Urinary bladder (tissue), 4 donors: ENCODE data around the gene PAM. TPM values are rescaled to one million over a fixed set of nuclear protein-coding genes. Genes with fewer than 3 reads are reported as not detected.

Experiments used
- DNase-seq: peaks from one replicate; pipeline ENCODE4 v3.0.0-alpha.2; 2015; ENCODE audit errors: extremely low spot score
- H3K27ac ChIP-seq: one replicate; pipeline ENCODE4 v1.5.1; 2013; ENCODE audit warnings: low read depth, mild to moderate bottlenecking, moderate library complexity
- H3K36me3 ChIP-seq: one replicate; pipeline ENCODE4 v1.6.1; 2013; ENCODE audit warnings: mild to moderate bottlenecking, moderate library complexity; ENCODE audit not compliant: insufficient read depth
- H3K4me1 ChIP-seq: one replicate; pipeline ENCODE4 v1.6.1; 2013; ENCODE audit warnings: mild to moderate bottlenecking, moderate library complexity; ENCODE audit not compliant: insufficient read depth
- H3K4me3 ChIP-seq: one replicate; pipeline ENCODE4 v1.5.1; 2013; ENCODE audit warnings: low read depth, low read length
- WGBS: extraction: QIAGEN DNeasy Blood & Tissue Kit; methylation state at CpG from one replicate; pipeline ENCODE4 v1.1.7; 2013; 5-methylcytosine and 5-hydroxymethylcytosine counted together
- polyA plus RNA-seq: library from polyadenylated mRNA; stranded (reverse); fragments of 200-250 nt; gene quantifications from one replicate; pipeline ENCODE4 v1.2.3, GENCODE V29; 2013
- total RNA-seq: library from RNA; depleted of rRNA; stranded (reverse); fragments of >200 nt; gene quantifications from one replicate; pipeline ENCODE4 v1.2.3, GENCODE V29; 2014
- donor health status: healthy with polysubstance abuse.
- donor health status: healthy.

PAM gene
- total and polyA plus RNA-seq, 2 donors, result 144 to 185 TPM

DNA sequence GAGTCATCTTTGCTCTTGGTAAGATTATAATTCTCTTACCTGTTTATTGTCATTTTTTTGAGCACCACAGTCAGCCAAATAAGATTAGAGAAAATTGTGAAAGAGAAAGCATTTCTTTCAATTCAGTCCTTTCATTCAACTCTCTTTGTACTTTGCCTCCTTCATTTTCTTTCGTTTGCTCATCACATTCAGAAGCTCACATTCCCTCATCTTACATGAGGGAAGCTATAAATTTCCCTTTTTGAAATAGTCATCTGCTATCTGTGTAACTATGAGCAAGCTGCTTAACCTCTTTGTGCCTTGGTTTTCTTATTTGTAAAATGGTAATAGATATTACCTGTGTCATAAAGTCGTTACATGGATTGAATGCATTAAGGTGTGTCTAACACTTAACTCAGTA, 41.4 kb downstream of the PAM start:
- Histone ChIP-seq H3K36me3 (no peaks in the 10 kb centered on the region), H3K27ac (no peak overlapping the region), H3K4me1 (no peaks in the 10 kb centered on the region), H3K4me3 (no peak overlapping the region)
- no peak for DNase-seq
- WGBS, result 89% methylated on average over 2 of the region's 2 CpGs

GRCh38 chr5:102797322-102797884, 42.3 kb downstream of the PAM start:
- Histone ChIP-seq H3K4me3 (no peak overlapping the region), H3K27ac (no peak overlapping the region), H3K36me3 (no peaks in the 10 kb centered on the region), H3K4me1 (no peaks in the 10 kb centered on the region)
- DNase-seq, result no peak
- 94% methylated on average over 1 of the region's 1 CpG for WGBS

- Histone ChIP-seq H3K27ac (no peak overlapping the region), H3K36me3 (no peaks in the 10 kb centered on the region), H3K4me1 (no peaks in the 10 kb centered on the region), H3K4me3 (no peak overlapping the region)
- 90% methylated on average over 5 of the region's 5 CpGs for whole genome bisulfite sequencing
- DNase-seq, result no peak
These were observed 43.1 kb downstream of the PAM start for GRCh38 chr5:102798104-102798785.

GRCh38 chr5:102799017-102799416, 43.9 kb downstream of the PAM start:
- H3K36me3 ChIP-seq, result no peaks in the 10 kb centered on the region
- no peak for DNase-seq
- no peak overlapping the region for H3K4me3 ChIP-seq
- WGBS, result 44% methylated on average over 2 of the region's 2 CpGs
- H3K4me1 ChIP-seq, result no peaks in the 10 kb centered on the region
- H3K27ac ChIP-seq, result no peak overlapping the region

DNA sequence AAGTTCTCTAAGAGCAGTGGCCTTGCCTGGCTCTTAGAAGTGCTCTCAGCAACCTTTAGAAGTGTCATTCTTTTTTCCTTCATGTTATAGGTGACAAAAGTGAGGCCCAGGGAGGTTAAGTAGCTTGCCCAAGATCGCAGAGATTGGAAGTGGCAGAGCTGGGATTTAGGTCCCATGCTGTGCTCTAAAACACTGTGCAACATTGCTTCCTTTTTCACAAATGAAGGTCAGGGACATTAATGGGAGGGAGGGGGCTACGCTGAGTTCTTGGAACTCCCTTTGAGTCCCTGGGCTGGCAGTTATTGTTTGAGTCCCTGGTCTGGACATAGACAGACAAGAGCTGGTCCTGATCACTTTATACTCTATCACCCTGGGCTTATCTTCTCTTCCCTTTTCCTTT, 45.3 kb downstream of the PAM start:
- no peak for DNase-seq
- H3K4me1 ChIP-seq, result no peaks in the 10 kb centered on the region
- no peak overlapping the region for H3K4me3 ChIP-seq
- H3K36me3 ChIP-seq, result no peaks in the 10 kb centered on the region
- no peak overlapping the region for H3K27ac ChIP-seq
- 82% methylated on average over 2 of the region's 2 CpGs for WGBS

DNA sequence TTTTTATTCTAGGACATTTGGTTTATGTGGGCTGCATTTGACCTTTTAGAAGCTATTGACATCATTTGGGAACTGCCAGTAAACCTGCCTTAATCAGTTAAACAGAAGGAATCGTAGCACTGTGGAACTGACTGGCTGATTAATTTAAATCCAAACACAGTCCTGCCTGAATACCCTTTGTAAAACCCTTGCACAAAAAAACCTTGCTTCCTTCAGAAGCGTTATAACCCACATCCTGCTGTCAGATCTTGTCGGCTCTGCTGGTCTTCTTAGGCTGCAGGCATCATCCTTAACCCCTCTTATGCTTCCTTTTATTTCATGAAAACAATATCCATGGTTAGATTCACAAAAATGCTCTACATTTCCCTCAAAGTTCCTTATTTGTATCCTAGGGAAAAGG, 46.3 kb downstream of the PAM start:
- WGBS, result 51% methylated on average over 3 of the region's 3 CpGs
- H3K4me3 ChIP-seq, result no peak overlapping the region
- no peak for DNase-seq

DNA sequence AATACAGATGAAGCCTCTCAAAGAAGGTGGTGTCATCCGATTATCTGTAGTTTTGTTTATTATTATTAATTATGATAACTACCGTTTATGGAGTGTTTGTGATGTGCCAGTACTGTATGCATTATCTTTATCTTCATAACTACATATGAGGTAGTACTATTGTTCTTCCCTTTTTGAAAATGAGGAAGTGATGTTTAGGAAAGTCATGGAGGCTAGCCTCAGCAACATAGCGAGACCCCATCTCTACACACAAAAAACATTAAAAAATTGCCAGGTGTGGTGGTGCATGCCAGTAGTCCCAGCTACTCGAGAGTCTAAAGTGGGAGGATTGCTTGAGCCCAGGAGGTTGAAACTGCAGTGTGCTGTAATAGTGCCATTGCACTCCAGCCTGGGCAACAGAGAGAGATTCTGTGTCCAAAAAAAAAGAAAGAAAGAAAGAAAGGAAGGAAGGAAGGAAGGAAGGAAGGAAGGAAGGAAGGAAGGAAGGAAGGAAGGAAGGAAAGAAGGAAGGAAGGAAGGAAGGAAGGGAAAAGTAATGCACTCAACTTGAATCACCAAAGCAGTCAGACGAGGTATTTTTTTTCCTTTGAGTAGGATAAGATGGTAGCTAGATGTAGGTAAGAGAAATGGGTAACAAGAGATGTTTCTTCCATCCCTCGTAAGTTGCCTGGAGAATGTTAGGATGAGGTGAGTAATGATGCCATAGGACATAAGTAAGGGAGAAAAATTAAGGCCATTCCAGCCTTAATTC, 47.8 kb downstream of the PAM start:
- WGBS, result 82% methylated on average over 6 of the region's 6 CpGs
- Histone ChIP-seq H3K4me3 (no peak overlapping the region), H3K4me1 (no peaks in the 10 kb centered on the region)

More for the DNA sequence above, 46.3 kb downstream of the PAM start:
- no peak overlapping the region for H3K27ac ChIP-seq
- H3K36me3 ChIP-seq, result no peaks in the 10 kb centered on the region
- no peaks in the 10 kb centered on the region for H3K4me1 ChIP-seq

GRCh38 chr5:102807878-102808502, 52.9 kb downstream of the PAM start:
- H3K4me3 ChIP-seq, result no peak overlapping the region
- 78% methylated on average over 7 of the region's 7 CpGs for WGBS
- H3K4me1 ChIP-seq, result no peaks in the 10 kb centered on the region
- no peaks in the 10 kb centered on the region for H3K36me3 ChIP-seq
- DNase-seq, result no peak
- no peak overlapping the region for H3K27ac ChIP-seq

More for the DNA sequence above, 47.8 kb downstream of the PAM start:
- no peak for DNase-seq
- no peak overlapping the region for H3K27ac ChIP-seq
- H3K36me3 ChIP-seq, result no peaks in the 10 kb centered on the region

GRCh38 chr5:102809033-102809432, 53.9 kb downstream of the PAM start:
- 84% methylated on average over 4 of the region's 4 CpGs for WGBS
- H3K27ac ChIP-seq, result no peak overlapping the region

DNA sequence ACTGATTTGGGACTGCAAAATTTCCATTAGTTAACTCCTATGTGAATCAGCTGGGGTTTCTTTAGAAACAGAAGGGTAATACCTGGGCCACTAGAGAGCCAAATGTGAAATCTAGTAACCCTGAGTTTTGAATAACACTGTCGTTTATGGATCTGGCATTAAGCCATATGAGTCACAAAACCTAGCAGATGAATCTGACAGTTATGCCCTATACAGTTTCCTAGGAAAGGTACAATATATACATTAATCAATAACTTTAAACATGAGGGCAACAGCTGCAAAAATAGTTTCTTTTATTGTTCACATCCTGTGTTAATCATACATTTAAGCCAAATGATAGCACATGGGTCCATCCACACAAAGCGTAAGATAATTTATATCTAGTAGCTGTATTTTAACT, 56.9 kb downstream of the PAM start:
- H3K27ac ChIP-seq, result no peak overlapping the region
- DNase-seq, result no peak
- no peaks in the 10 kb centered on the region for H3K36me3 ChIP-seq
- H3K4me3 ChIP-seq, result no peak overlapping the region
- H3K4me1 ChIP-seq, result no peaks in the 10 kb centered on the region
- 50% methylated on average over 2 of the region's 2 CpGs for WGBS

More at GRCh38 chr5:102809033-102809432, 53.9 kb downstream of the PAM start:
- no peaks in the 10 kb centered on the region for H3K4me1 ChIP-seq
- no peak overlapping the region for H3K4me3 ChIP-seq
- no peak for DNase-seq
- no peaks in the 10 kb centered on the region for H3K36me3 ChIP-seq

DNA sequence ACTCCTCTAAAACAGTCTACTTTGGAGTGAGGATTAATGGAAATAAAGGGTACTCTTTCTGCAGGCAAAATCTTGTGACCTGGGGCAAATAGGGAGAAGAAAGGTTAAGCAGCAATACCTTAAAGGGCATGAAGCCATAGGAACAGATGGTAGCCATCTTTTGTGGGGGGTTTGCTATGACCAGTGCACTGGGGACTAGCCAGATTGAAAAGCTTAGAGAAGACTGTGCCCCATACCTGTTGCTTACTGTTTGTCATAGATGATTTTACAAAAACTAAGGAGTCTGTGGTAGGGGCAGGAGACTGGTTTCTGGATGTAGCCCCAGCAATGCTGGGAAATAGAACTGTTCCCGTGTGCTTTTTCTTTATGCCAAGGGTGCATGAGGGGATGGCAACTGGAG, 58.6 kb downstream of the PAM start:
- H3K27ac ChIP-seq, result no peak overlapping the region
- H3K36me3 ChIP-seq, result no peaks in the 10 kb centered on the region
- H3K4me3 ChIP-seq, result no peak overlapping the region
- no peak for DNase-seq
- WGBS, result 46% methylated on average over 1 of the region's 1 CpG
- H3K4me1 ChIP-seq, result no peaks in the 10 kb centered on the region

GRCh38 chr5:102815084-102815483, 60.0 kb downstream of the PAM start:
- no peaks in the 10 kb centered on the region for H3K4me1 ChIP-seq
- no peak for DNase-seq
- H3K27ac ChIP-seq, result no peak overlapping the region
- H3K36me3 ChIP-seq, result no peaks in the 10 kb centered on the region
- WGBS, result 60% methylated on average over 4 of the region's 4 CpGs
- H3K4me3 ChIP-seq, result no peak overlapping the region

DNA sequence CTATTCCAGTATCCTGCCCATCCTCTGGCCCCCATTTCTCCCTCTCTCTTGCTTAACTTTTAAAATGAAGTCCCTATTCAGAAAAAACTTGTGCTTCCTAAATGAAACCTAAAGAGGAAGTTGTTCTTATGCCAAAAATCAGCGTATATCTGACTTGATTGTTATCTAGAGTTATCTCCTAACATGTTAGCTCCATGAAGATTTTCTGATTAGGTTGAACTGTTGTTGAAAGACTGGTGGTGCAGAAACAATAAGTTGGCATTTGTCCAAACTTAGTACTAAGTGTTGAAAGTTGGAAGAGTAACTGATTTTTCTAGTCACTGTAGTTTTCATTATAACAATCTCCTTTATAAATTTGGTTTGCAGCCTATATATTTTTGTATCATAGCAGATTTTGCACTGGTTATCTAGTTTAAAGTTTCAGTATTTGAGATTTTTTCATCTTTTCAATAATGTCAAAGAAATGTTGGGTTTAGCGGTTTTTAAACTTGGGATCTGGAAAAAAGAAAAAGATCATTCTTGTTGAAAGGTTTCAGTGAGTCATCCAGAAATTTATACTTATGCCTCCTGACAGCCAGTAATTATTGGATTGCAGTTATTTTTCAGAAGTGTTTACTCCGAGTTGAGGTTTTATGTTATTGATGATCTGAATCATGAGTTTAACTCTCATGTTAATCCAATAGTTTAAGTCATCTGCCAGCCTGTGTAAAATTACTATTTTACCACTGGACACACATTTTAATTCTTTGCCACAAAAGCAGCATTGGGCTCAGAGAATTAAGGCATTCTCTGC, 60.6 kb downstream of the PAM start:
- DNase-seq, result no peak
- H3K36me3 ChIP-seq, result no peaks in the 10 kb centered on the region

More for the DNA sequence above, 60.6 kb downstream of the PAM start:
- Histone ChIP-seq H3K4me3 (no peak overlapping the region), H3K4me1 (no peaks in the 10 kb centered on the region), H3K27ac (no peak overlapping the region)
- 62% methylated on average over 3 of the region's 3 CpGs for WGBS
